GM21619 (cell line): ENCODE data around the gene CHST10.
A peak's percentile ranks its signal among the peaks of the same experiment; 100 is the strongest.
"Not testable (repeated sequence)": the region's sequence is repeated elsewhere in the genome, so short reads cannot be mapped to it uniquely, and the experiment has no call there.

Source experiments
- ATAC-seq: cut with Tn5 transposase; IDR thresholded peaks from one replicate; pipeline ENCODE4 v1.9.1; 2021; ENCODE audit not compliant: unreplicated experiment

CHST10 gene

GRCh38 chr2:100394111-100394641, 23.3 kb downstream of the CHST10 start:
- ATAC-seq, result peak; percentile 61

GRCh38 chr2:100393362-100393761, 24.1 kb downstream of the CHST10 start:
- no peak for ATAC-seq

GRCh38 chr2:100392715-100393114, 24.8 kb downstream of the CHST10 start:
- no peak for ATAC-seq

GRCh38 chr2:100391735-100392515, 25.5 kb downstream of the CHST10 start:
- no peak for ATAC-seq

GRCh38 chr2:100390001-100390940, 27.2 kb downstream of the CHST10 start:
- no peak for ATAC-seq

GRCh38 chr2:100388703-100389102, 28.8 kb downstream of the CHST10 start:
- ATAC-seq, result no peak

- no peak for ATAC-seq
Measured at GRCh38 chr2:100383954-100384353, 33.5 kb downstream of the CHST10 start.

GRCh38 chr2:100383306-100383705, 34.2 kb downstream of the CHST10 start:
- ATAC-seq, result no peak

GRCh38 chr2:100381240-100381639, 36.2 kb downstream of the CHST10 start:
- ATAC-seq, result peak; percentile 80

GRCh38 chr2:100380681-100381080, 36.8 kb downstream of the CHST10 start:
- ATAC-seq, result no peak

- ATAC-seq, result no peak
Measured at GRCh38 chr2:100376836-100377235, 40.6 kb downstream of the CHST10 start.

GRCh38 chr2:100367163-100367562, 50.3 kb downstream of the CHST10 start:
- ATAC-seq, result no peak

GRCh38 chr2:100365434-100365833, 52.0 kb downstream of the CHST10 start:
- no peak for ATAC-seq

- not testable (repeated sequence) for ATAC-seq
Measured at GRCh38 chr2:100362269-100362668, 55.2 kb downstream of the CHST10 start.

- no peak for ATAC-seq
Measured at GRCh38 chr2:100359576-100359975, 57.9 kb downstream of the CHST10 start.

- no peak for ATAC-seq
Measured at GRCh38 chr2:100358554-100358953, 58.9 kb downstream of the CHST10 start.

GRCh38 chr2:100352521-100352920, 64.9 kb downstream of the CHST10 start:
- no peak for ATAC-seq

- ATAC-seq, result no peak
Measured at GRCh38 chr2:100350661-100351185, 66.7 kb downstream of the CHST10 start.

- ATAC-seq, result not testable (repeated sequence)
Measured at GRCh38 chr2:100345144-100345543, 72.3 kb downstream of the CHST10 start.

GRCh38 chr2:100344433-100344832, 73.0 kb downstream of the CHST10 start:
- ATAC-seq, result no peak

GRCh38 chr2:100342466-100342865, 75.0 kb downstream of the CHST10 start:
- not testable (repeated sequence) for ATAC-seq
